NOMO-1 (cell line): ENCODE measurements around the gene SETD9.
A peak's percentile ranks its signal among the peaks of the same experiment; 100 is the strongest.

Source experiments
- DNase-seq, 2 experiments: peaks; one replicate each; lab custom pipeline; 2025; ENCODE audit not compliant: unreplicated experiment in 2 of 2; lab: John Stamatoyannopoulos, UW

The SETD9 gene

DNA sequence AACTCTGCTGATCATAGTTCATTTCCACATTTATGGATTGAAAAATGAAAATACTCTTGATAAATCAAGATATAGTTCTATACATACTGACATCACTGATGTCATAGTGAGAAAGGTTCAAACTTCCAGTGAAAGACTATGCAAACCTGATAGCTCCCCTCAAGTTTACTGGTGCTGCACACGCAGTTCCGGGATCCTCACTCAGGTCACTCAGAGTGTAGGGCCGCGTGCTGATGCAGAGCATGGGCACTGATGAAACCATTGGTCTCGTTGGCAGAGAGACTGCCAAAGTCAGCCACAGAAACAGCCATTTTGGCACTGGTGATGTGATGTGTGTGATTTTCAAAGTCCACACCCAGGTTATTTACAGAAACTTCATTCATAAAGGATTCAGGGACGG lies 13.5 kb downstream of the SETD9 start:
- no peak for DNase-seq

DNA sequence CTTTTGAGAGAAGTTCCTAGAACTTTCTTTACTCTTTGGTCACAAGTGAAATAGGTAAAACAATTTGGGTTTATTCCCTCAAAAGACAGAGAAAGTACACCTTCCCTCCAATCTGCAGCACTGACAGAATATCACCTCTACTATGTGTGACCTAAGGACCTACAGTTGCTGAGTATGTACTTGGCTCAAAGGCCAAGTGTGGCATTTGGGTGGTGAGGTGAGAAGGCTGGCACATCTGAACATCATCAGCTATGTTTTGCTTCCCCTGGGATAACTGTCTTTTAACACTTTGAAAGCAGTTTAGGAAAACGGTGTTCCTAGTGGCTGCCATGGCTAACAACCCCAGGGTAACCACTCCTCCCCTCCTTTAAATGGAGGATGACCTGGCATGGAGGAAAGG lies 24.9 kb downstream of the SETD9 start:
- no peak for DNase-seq

- DNase-seq = no peak
Measured at GRCh38 chr5:56938858-56939257, 29.5 kb downstream of the SETD9 start.

GRCh38 chr5:56941981-56942380 lies 32.6 kb downstream of the SETD9 start:
- no peak for DNase-seq

DNA sequence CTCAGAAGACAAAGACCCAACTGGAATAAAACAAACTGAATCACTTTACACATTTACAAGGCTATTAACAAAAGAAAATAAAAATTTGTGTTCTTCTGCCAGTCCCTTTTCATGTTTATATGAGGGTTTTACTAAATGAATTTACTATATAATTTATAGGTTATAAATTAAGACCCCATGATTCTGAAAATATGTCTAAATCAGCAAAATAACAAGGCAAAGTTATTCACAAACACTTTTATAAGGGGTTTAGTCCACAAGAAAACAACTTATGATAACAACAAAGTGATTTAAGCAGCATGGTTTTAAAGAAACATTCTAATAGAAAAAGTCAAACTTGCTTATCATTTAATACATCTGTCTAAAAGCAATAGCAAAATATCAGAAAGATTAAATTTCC lies 37.7 kb downstream of the SETD9 start:
- DNase-seq = no peak

DNA sequence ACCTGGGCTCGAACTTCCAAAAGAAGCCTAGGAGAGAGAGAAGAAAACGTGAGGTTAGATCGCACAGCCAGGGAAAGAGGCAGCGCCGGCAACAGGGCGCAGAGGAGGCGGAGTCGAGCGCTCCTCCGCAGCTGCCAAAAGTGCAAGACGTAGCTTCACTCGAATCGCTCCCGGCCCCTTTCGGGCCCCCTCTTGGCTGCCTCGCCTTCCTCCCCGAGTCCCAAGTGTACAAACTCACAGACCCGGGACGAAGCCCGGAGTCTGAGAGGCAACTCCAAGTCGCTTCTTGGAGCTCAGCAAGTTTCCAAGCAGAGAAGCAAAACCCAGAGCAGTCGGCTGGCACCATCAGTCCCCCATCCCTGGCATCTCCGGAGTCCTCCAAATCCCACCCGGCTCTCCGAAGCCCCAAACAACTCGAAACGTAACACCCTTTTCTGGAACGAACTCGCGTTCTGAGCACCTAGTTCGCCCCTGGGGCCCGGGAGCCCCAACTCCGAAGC lies 41.3 kb downstream of the SETD9 start:
- peak; percentile 29 to 60 for DNase-seq

DNA sequence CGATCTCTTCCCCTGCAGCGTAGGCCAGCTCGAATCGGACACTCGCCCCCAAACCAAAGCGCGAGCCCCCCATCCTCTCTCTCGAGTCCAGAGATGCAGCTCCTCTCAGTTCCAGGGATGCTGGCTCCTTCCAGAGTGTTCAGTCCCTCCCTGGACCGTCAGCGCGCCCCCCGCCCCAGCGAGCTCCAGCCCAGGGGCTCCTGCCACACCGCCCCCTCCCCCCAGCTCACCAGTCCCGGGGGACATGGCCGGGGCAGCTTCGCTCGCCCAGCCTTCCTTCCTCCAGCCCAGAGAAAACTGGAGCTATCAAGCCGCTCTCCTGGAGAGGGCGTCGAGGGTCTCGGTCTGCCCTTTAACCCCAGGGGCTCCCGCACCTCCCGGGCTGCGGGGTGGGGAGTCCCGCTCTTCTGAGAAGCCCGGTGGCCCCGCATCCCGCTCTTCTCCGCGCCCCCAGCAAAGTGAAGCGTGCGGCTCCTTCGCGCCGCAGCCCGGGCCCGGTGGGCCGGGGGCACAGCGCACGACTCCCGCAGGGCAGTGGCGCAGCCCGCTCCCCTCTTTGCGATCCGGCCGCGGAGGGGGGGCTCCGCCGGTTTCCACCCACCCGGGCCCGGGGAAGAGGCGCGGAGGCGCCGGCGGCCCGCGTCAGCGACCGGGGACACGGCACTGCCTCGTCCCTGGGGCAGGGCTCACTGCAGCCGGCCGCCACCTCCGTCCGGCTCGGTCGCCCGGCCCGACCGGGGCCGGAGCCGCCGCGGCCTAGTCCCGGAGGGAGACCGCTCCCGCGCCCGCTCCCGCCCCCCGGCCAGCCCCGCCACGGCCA lies 41.9 kb downstream of the SETD9 start:
- DNase-seq = no peak

GRCh38 chr5:56951946-56952691 lies 42.7 kb downstream of the SETD9 start, which contains the start of gene MIER3:
Gene MIER3 (minus strand): TSS chr5:56952123. CDS start chr5:56952102, 21 bp downstream.
- peak; percentile 49 to 68 for DNase-seq

GRCh38 chr5:56954262-56954661 lies 44.9 kb downstream of the SETD9 start:
- DNase-seq = no peak

- peak in 1 of 2 experiments; percentile 5 for DNase-seq
Measured at GRCh38 chr5:56958595-56958994, 49.2 kb downstream of the SETD9 start.

DNA sequence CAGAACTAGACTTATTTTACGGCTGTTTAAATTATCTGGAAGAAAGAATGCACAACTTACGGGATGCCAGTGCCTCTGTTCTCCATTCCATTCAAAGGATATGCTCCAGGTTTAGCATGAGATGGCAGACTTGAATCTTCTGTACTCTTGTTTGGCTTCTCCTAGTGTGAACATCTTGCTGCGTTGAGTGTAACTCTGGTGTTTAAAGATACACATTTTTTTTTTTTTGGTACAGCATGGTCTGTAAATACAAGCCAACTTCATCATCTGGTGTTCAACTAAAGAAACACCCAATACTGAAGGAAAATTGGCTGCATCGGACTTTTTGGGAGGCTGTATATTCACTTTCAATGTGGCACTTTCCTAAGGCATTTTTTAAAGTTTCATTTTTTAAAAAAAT lies 49.9 kb downstream of the SETD9 start:
- no peak for DNase-seq

- no peak for DNase-seq
Measured at GRCh38 chr5:56961746-56962145, 52.4 kb downstream of the SETD9 start.

DNA sequence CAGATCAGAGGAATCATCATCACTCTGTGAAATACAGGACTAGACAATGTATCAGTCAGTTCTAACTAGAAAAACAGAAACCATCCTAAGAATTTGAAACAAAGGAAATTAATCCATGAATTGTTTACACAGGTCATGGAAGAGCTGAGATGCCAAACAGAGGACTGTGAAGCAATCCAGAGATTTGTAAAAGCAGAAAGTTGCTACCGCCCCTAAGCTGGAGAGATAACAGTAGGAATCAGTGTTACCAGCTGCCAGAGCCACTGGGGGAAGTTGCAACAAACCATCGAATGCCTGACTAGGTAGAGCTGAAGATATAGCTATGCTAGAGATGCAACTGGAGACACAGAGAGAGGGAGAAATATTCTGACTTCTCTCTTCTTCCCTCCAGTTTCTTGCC lies 52.9 kb downstream of the SETD9 start:
- no peak for DNase-seq

GRCh38 chr5:56963246-56963645 lies 53.9 kb downstream of the SETD9 start:
- peak; percentile 8 to 13 for DNase-seq

DNA sequence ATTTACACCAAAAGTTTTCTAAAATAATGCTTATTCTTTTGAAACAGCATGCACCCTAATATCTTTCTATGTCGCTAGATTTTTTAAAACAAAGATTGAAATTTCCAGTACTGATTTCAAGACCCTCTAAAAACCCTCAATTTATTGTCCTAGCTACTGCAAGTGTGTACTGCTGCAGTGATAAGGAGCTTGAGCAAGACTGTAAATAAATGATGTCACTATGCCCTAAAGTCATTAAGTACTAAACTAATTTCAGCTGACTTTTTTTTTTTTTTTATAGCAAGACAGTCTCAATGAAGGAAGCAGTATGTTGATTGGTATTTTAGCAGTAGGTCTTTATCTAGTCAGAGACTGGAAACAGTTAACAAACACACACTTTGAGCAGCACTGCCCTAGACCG lies 54.8 kb downstream of the SETD9 start:
- DNase-seq = no peak
